Uterus (tissue), 2 donors: ENCODE results near the gene NXPH4.

Experiments used
- CTCF ChIP-seq, 4 experiments: fragments of 200-600 bp in 2 of 4; fragments of 450-650 bp in 2 of 4; sonication (generic) in 2 of 4; IDR thresholded peaks; one replicate each; pipeline ENCODE4 v1.5.1; 2016 to 2019; ENCODE audit warnings: antibody characterized with exemption in 4 of 4, mild to moderate bottlenecking in 2 of 4, moderate library complexity in 1 of 4
- POLR2A ChIP-seq, 2 donors: fragments of 450-650 bp; IDR thresholded peaks; one replicate each; pipeline ENCODE4 v1.6.1; 2016; ENCODE audit warnings: antibody characterized with exemption in 2 of 2, mild to moderate bottlenecking in 1 of 2, moderate library complexity in 1 of 2

DNA sequence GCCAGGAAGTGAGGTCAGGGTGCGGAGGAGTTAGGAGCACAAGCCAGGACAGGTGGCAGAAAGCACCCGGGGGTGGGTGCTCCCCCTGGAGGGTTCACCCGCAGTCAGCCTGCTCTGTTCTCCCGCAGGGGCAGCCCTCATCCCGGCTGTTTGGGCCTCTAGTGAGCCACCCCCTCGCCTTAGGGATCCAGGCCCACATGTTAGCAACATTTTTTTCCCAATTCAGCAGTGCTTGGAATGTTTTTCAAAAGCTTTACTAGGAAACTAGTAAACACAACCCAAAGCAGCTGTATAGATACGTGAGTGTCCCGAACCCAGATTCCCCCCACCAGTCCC, 28.5 kb upstream of the NXPH4 start:
- TF ChIP-seq POLR2A (IDR thresholded peaks at IDR 0.05) (no peak), CTCF (IDR thresholded peaks at IDR 0.05) (no peak)
